Posterior cingulate gyrus (tissue), 11 donors: ENCODE results near the gene DES.

Experiments
- DNase-seq, 10 donors: peaks; one replicate each; pipeline versions ENCODE4 v3.0.0 to v3.0.0-alpha.2; 2020 to 2021; ENCODE audit warnings: mixed read lengths in 3 of 10
- intact Hi-C: fragments of 100-400 bp; cut with DNase I; formaldehyde crosslinking; loops from one replicate; pipeline ENCODE4 v1.15.1; 2023

The DES gene

GRCh38 chr2:219448776-219449341 lies 30.7 kb downstream of the DES start:
- DNase-seq: peak in 2 of 10 donors; percentile 60 to 72
- intact Hi-C loops: no loop called here

DNA sequence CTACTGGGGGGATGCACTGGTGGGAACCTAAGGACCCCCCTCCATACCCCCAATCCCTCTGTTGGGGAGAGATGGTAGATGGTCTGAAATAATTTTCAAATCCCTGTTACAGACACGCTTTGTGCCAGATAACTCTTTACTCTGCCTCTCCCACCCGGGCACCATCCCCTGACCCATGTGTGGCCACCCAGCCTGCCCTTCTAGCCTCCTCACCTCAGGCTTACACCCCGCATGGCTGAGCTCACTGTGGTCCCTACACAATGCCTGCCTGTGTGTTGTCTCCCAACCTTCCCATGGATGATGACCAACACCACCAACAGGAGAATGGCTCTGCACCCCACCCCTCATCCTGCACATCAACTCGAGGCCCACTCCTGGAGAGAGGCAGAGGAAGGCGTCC lies 31.4 kb downstream of the DES start:
- DNase-seq: peak in 2 of 10 donors; percentile 35 to 71

GRCh38 chr2:219451661-219452360 lies 33.6 kb downstream of the DES start:
- intact Hi-C loops: no loop called here
- DNase-seq: peak in 3 of 10 donors; percentile 52 to 87 (median 75)

More for the DNA sequence above, 31.4 kb downstream of the DES start:
- intact Hi-C loops: no loop called here

GRCh38 chr2:219452361-219453317 lies 34.5 kb downstream of the DES start:
- peak in 5 of 10 donors; percentile 25 to 92 (median 69) for DNase-seq
- intact Hi-C loops: no loop called here

GRCh38 chr2:219453671-219454590 lies 35.8 kb downstream of the DES start:
- intact Hi-C loops: no loop called here
- peak in 3 of 10 donors; percentile 70 to 82 (median 77) for DNase-seq

GRCh38 chr2:219455581-219455980 lies 37.4 kb downstream of the DES start:
- peak in 2 of 10 donors; percentile 43 to 59 for DNase-seq
- intact Hi-C loops: no loop called here

DNA sequence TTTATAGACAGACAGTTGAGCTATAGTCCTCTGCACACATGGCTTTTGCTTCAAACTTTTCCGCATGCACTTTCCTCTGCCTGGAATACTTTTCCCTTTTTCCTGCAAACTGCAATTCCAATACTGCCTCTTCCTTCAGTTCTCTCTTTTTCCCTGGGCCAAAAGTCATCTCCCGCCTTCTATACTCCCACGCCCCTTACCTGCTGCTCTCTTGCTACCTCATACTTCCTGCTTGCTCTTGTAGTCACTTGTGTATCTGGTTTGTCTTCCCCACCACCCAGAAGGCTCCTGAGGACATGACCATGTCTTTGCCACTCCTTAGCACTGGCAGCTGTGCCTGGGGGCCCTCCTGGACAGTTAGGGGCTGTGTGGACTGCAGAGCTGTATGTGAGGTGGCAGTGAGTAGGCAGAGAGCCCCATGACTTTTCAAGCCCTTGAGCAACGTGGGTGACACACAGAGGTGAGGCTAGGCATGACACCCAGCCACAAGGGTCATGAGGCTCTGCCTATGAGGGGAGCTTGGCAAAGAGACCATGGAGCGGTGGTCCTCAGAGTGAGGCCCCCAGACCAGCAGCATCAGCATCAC lies 39.7 kb downstream of the DES start:
- DNase-seq: no peak
- intact Hi-C loops: no loop called here

DNA sequence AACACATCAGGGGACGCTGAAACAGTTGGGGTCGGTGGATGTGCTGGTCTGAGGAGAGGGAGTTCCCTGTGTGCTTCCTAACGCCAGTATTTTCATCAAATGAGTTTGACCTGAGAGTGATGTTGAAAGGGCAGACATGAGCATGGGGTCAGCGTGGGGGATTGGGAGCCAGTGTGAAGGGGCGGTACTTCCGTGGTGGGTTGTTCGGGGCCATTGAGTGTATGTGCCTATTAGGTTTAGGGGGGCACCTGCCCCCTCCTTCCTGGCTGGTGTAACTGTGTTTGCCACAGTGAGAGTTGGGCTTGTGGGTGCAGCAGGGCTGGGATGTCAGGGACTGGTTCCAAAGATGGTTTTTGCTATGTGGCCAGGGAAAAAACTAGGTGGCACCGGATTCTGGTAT lies 40.8 kb downstream of the DES start:
- intact Hi-C loops: loop anchor here (1.0 kb wide), 1 partner anchor 71 kb away; no protein-coding TSS in a partner anchor
- peak in 1 of 10 donors; percentile 17 for DNase-seq

GRCh38 chr2:219459460-219460311 lies 41.5 kb downstream of the DES start:
- intact Hi-C loops: loop anchor here (1.0 kb wide), 1 partner anchor 71 kb away; no protein-coding TSS in a partner anchor
- peak in 5 of 10 donors; percentile 54 to 92 (median 59) for DNase-seq

- peak in 2 of 10 donors; percentile 85 to 86 for DNase-seq
- intact Hi-C loops: no loop called here
These were observed 42.3 kb downstream of the DES start for GRCh38 chr2:219460424-219460926.

DNA sequence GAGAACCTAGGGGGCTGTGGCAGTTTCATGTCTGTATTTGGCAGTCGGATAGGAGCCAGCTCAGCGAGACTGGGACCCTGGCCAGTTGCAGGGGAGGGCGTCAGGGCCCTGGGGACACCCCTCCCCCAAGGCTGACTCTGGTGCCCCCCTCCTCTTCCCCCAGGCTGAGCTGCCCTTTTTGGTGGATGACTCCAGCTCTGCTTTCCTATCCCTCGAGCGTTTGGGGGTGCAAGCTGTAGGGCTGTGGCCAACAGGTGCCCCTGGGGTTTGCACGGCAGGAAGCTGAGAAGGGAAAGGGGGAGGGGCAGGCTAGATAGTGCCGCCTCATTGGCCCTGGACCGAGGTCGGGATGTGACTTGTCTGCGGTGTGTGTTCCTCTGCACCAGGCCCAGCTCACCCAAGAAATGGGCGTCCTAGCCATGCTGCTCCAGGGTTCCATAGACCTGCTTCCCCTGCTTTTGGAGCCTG lies 42.9 kb downstream of the DES start:
- intact Hi-C loops: no loop called here
- peak in 1 of 10 donors; percentile 55 for DNase-seq

GRCh38 chr2:219461669-219462068 lies 43.5 kb downstream of the DES start:
- intact Hi-C loops: no loop called here
- peak in 1 of 10 donors; percentile 74 for DNase-seq

GRCh38 chr2:219462349-219462748 lies 44.2 kb downstream of the DES start:
- intact Hi-C loops: no loop called here
- DNase-seq: peak in 1 of 10 donors; percentile 61

- DNase-seq: peak in 2 of 10 donors; percentile 80 to 86
- intact Hi-C loops: no loop called here
These were observed 46.3 kb downstream of the DES start for GRCh38 chr2:219464286-219465032.

- peak in 2 of 10 donors; percentile 39 to 79 for DNase-seq
- intact Hi-C loops: no loop called here
These were observed 47.7 kb downstream of the DES start for GRCh38 chr2:219465659-219466561.
